Measurements from ENCODE around the gene GBE1.
"Not testable (repeated sequence)": the region's sequence is repeated elsewhere in the genome, so short reads cannot be mapped to it uniquely, and the experiment has no call there.

The GBE1 gene

DNA sequence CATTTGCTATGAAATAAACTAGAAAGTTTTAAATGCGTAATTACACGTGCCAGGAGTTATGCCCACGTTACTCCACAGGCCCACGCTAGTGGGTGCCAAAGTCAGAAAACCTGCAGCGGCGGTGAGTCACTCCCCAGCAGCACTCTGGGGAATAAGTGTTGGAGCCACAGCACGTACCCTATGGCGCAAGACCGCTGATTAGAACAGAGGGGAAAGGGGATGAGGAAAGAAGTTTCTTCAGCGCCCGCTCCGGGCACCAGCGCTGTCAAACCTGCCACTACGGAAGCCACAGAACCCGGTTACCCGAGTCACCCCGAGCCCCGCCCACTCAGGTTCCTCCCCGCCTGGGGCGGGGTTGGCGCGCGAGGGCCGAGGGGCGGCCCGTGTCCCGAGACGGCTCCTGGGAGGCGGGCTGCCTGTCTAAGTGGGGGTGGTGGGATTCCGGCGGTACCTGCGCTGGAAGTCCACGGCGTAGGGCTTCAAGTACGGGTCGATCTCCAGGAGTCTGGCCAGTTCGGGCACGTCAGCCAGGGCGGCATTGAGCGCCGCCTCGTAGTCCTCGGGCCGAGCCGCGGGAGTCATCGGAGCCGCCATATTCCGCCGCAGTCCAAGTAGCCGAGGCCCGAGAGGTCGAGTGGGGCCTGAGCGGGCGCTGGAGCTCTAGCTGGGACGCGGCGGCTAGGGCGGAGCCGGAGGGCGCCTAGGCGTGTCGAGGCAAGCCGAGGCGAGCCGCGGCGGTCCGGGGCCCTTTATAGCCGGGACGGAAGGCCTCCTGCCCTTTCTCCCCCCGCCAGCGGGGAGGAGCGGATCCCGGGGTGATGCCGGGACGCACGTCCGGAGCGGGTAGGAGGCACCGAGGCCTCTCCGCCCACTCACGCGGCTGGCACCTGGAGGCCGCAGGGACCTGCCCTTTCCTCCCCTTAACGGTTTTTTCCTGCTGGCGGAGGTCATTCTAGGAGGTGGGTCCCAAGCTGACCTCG, at the start of gene GBE1:
GBE1 (minus strand) TSS at position 722 of the 980 bp plus-strand sequence; CDS start at position 594, 128 bp downstream.
- peak; percentile 86 for DNase-seq

DNA sequence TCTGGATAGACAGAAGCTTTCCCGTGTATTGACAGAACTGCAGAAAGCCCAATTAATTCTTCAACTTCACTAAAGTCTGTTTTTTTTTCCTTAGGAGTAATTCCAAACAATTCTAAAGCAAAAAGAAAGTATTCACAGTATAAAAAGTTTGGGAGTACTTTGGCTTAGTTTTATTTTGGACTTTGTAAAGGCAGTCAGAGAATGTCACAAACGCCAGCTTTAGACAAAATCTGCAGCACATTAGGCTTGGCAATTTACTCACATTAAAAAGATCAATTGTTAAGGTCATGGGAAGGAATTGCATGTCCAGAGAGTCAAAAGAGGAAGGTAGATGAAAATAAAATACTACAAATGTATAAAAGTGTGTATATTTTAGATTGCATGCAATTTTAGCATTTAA, 47.5 kb upstream of the GBE1 start:
- no peak for DNase-seq

DNA sequence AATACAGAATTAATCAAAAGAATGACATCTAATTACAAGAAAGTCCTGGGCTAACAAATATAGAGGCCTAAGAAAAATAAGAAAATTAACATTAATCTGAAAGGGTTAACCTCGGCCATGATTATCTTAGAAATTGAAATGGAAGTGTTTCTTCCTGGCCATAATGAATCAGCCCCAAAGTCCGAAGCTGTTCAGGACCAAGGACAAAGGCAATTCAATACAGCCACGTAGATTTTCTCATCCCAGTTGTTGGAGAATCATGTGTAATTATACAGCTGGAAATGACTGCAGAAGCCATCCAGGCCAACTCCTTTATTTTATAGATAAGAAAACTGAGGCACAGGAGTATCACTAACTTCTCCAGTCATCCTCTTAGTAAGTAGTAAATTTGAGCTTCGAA, 38.0 kb upstream of the GBE1 start:
- no peak for DNase-seq

DNA sequence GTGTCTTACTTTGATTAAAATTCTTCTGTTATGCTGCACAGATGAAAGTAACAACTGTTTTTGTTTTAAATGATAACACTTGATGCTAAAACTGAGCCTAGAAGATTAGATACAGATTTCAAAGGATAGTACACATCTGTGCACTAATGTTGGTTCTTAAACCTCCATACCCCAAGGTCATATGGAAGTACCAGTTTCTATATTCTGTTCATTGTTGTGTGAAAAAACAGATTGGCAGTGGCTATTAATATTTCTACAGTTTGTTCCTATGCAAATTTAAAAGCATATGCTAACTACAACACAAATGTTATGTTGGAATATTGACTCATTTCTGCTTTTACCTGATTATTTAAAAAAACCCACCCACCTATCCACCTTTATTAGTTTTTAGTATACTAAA, 32.0 kb upstream of the GBE1 start:
- DNase-seq: no peak

DNA sequence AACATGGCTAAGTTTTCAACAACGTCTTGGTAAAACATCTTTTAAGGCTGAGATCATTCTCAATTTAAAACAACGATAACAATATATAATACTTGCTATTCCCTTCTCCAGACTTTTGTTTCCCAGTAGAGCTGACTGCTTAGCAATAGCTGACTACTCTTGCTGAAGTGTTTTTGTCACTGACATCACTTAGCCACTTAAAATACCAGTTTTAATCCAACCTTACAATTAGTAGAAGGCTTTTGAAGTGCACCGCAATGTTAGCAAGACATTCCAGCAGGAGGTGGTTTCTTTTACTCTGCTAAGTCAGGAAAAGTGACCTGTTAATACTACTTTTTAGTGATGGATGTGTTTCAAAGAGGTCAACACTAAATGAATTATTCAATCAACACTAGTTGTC, 28.7 kb upstream of the GBE1 start:
- DNase-seq: no peak

DNA sequence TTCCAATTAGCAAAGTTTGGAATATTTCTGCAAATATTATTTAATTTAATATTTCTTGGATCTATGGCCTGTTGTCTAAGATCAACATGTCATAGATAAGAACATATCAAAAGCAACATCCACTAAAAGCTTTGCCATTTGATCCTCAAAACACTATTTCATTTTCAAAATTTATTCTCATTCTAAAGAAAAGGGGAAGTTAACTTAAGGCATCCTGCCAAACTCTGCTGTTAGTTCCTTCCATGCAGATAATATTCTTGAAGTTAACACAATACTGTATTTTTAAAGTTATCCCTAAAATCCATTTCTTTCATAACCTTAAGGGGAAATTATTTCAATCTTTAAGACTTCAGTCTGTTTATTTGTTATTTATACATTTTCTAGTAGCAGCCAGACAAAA, 28.2 kb upstream of the GBE1 start:
- DNase-seq: no peak

DNA sequence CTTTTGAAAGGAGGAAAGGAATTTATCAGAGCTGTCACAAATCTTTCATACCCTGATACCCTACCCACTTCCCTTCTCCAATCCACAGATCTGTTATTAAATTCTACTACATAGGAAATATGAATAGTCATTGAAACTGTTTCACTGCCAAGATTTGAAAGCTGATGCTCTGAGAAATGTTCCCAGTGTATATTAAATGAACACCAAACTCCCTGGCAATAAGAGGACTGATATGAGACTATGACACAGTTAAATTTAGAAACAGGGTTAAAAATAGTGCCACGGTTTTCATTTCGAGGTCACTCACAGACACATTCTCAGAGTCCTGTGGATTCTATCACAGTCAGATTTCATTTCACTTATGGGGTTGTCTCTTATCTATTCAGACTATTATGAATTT, 27.2 kb upstream of the GBE1 start:
- no peak for DNase-seq

DNA sequence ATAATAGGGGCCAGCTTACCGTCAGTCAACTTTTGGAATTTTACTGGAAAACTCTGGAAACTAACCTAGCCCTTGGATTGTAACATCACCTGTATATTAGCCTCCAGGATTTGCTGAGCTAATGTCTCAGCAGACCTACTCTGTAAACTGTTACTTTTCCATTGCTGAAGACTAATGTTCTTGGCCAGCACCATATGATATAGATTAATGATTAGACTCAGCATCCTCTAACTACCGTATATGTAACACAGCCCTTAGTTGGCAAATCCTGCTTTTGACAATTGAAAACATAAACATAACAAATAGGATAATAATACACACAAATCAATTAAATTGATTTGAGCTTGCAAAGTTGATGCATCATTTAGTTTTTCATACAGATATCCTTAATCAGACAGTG, 26.6 kb upstream of the GBE1 start:
- DNase-seq: no peak

DNA sequence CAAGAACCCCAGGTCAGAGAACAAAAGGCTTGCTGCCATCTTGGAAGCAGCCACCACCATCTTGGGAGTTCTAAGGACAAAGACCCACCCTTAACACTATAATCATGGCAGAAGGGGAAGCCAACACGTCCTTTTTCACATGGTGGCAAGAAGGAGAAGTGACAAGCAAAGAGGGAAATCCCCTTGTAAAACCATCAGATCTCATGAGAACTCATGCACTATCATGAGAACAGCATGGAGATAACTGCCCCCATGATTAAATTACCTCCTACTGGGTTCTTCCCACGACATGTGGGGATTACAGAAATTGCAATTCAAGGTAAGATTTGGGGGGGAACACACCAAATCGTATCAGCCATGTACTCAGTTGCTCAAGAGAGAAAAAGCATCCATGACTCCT, 21.1 kb upstream of the GBE1 start:
- no peak for DNase-seq

DNA sequence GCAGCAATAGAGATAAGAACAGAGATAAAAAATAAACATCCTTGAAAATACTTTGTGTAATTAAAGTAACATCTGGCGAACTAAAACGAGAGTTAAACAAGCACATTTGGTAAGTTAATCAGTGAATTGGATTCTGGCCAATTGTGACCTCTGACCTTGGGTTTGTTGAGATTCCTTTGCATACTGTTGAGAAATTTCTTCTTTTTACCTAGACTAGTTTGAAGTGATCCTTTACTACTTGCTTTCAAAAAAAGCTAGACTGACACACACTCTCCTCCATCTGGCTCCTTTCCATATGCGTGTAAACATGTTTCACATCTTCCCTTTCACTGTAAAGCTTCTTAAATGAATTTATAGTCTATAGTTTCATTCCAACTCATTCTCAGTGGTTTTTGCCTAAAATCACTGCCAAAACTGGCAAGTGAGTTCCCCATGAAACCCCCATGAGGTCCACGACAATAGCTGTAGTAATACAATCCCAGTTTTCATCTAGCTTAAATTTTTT, 17.3 kb upstream of the GBE1 start:
- no peak for DNase-seq

DNA sequence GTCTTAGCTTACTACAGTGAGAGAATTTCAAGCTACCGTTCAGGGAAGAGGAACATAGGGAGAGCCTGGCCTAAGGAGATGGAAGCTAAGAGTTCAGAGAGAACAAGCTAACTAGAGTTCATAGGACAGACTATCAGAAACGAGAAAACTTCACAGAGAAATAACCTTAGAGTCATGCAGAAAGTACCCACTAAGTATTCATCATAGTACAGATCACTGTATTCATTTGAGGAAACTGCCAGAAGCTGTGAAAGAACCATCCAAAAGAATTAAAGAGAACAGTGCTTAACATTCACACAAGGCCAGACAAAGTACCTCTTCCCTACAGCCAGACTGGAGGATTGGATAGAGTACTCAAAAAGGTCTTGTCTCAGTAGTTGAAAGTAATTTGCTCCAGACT, 15.2 kb upstream of the GBE1 start:
- no peak for DNase-seq

DNA sequence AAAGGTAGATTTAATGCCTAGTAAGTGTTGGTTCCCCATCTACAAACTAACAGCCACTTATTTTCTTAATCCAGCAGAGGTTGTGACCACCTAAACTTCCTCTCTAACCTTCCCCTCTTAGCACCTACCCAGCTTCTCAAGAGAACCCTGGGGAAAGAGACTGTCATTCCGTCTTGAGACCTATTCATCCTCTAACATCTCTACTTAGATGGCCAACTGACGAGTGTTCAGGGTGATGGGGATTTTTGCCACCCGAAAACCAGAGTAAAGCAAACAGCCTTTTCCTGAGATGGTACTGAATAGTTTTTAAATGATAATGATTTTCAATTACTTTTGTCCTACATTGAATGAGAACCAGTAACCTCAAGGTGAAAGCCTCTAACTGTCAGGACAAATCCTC, 9.3 kb upstream of the GBE1 start:
- DNase-seq: no peak

DNA sequence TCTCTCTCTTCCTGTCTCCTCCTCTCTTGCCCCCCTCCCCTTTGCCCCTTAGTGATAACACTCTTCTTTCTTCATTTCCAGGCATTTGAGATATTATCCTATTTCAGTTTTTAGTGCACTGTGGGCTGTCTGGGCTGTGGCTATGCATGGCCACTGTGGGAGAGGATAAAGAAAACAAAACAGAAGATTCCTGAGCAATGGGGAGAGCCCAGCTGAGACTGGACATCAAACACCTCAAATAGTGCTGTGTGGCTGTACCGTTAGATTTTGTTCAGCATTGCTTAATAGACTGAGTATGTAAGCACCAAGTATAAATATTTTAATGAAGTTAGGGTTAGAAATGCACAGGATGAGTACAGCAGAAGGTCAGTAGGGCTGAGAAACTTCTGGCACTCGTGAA, 7.9 kb upstream of the GBE1 start:
- DNase-seq: no peak

DNA sequence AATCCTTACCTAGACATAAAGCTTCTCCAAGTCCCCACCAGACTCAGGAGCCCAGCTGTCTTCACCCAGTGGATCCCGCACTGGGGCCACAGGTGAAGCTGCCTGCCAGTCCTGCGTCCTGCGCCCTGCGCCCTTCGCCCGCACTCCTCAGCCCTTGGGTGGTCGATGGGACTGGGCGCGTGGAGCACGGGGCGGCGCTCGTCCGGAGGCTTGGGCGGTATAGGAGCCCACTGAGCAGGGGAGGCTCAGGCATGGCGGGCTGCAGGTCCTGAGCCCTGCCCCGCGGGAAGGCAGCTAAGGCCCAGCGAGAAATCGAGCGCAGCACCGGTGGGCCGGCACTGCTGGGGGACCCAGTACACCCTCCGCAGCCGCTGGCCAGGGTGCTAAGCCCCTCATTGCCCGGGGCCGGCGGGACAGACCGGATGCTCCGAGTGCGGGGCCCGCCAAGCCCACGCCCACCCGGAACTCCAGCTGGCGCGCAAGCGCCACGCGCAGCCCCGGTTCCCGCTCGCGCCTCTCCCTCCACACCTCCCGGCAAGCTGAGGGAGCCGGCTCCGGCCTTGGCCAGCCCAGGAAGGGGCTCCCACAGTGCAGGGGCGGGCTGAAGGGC, 5.9 kb upstream of the GBE1 start:
- not testable (repeated sequence) for DNase-seq

DNA sequence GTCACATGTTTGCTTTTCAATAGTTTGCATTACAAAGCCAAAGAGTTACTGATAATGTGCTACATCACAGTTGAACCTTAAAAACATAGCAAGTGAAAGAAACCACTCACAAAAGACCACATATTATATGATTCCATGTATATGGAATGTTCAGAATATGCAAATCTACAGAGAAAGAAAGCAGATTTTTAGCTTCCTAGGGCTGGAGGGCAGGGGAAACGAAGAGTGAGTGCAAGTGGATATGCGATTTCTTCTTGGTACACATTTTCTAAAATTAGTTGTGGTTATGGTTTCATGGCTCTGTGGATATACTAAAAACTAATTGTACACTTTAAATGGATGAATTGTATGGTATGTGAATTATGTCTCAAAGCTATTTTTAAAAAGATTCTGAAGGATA, 4.0 kb upstream of the GBE1 start:
- DNase-seq: no peak

DNA sequence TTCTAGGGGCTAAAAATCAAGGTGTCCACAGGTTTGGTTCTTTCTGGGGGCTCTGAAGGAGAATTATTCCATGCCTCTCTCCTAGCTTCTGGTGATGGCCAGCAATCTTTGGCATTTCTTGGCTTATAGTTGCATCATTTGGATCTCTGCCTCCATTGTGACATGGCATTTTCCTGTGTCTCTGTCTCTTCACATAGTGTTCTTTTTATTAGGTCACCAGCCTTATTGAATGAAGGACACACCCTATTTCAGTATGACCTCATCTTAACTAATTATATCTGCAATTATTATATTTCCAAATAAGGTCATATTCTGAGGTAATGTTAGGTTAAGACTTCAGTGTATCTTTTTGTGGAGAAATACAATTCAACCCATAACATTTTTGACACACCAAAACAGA, 3.2 kb upstream of the GBE1 start:
- no peak for DNase-seq

DNA sequence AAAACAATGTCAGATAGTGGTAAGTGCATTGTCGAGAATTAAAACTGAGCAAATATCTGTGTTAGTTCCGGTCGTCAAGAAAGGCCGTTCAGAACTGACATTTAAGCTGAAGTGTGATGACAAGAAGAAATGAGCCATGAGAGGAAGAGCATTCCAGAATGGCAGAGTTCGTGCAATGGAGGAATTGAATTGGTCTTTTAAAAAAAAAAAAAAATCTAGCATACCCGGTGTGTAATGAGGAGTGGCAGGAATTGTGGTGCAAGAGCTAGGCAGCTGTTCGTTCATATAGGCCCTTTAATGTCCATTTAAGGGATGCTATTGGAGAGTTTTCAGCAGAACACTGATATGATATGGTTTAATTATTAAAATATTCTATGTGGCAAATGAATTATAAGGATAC, 2.6 kb upstream of the GBE1 start:
- no peak for DNase-seq

DNA sequence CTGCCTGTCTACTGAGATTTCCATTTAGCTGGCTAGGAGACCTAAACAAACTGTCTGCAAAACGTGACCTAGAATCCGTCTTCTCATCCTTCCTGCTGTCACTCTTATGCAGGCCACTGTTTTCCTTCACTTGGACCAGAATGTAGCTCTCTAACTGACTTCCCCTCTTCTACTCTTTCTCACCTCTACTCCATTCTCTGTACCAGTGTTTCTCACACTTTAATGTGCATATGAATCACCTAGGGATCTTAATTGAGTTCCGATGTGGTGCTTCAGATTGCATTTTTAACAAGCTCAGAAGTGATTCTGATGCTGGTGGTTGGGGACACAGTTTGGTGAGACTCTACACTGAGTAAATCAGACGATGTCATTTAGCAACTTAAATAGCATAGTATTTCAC, 1.6 kb upstream of the GBE1 start:
- DNase-seq: no peak

DNA sequence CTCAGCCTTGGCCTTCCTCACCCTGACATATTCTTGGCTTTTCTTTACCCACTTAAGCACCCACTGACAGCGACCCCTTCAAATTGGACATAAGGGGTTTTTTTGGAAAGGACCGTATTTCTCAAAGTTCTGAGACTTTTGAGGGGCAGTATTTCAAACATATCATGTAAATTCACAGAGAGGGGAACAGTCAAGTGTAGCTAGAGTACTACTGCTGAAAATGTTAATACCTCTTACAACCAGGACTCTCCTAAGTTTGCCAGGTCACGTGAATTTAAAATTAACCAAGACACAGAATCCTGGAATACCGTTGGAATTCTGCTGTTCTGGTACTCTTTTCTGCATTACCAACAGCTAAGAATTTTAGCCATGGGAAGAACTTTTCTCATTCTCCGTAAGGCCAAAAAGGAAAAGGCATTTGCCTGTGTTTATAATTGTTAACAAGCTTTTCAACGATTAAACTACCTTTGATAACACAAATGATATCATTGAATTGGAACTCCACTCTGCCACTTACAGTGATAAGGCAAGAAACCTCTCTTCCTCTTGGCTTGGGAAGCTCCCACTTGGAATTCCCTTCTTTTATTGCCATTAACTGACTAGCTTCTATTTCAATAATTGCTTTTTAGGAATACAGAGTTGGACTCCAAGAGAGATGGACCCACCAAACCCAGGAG, 597 bp upstream of the GBE1 start:
- DNase-seq: no peak

DNA sequence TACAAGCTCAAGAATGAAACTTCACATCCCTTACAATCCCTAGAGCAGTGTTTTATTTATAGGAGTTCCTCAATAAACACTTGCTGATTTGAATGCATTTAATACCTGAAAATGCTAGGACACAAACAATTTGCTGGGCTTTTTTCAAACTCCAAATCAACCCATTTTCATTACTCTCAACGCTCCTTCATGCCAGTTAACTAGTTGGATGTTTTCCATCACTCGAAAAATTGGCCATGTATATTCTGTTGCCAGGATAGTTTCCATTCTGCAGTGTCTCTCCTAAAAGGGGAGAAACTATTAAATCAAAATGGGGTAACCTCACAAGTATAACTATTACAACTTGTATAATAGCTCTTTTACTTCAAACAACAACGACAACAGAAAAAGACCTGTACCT, 1.2 kb downstream of the GBE1 start:
- DNase-seq: no peak

DNA sequence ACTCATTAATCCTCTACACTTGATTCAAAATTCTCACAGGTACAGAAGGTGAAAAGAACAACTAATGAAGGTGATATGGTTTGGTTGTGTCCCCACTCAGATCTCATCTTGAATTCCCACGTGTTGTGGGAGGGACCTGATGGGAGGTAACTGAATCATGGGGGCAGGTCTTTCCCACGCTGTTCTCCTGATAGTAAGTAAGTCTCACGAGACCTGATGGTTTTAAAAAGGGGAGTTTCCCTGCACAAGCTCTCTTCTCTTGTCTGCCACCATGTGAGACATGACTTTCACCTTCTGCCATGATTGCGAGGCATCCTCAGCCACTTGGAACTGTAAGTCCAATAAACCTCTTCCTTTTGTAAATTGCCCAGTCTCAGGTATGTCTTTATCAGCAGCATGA, 2.7 kb downstream of the GBE1 start:
- DNase-seq: not testable (repeated sequence)

DNA sequence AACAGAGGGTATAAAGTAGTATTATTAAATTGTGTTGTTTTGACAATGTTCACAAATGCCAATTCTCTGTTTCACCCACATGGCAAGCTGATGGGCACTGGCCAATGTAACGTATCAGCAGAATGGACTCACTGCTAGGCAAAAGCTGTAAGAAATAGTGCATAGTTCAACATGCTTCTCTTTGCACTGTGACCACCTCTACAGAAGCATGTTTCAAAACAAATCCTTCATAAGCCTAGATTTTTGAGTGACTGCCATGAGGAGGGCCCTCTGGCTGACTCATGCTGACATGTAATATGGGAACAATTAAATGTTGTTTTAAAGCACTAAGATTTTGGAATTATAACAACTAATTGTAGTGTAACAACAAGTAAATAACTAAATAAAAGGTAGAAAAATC, 3.2 kb downstream of the GBE1 start:
- no peak for DNase-seq

DNA sequence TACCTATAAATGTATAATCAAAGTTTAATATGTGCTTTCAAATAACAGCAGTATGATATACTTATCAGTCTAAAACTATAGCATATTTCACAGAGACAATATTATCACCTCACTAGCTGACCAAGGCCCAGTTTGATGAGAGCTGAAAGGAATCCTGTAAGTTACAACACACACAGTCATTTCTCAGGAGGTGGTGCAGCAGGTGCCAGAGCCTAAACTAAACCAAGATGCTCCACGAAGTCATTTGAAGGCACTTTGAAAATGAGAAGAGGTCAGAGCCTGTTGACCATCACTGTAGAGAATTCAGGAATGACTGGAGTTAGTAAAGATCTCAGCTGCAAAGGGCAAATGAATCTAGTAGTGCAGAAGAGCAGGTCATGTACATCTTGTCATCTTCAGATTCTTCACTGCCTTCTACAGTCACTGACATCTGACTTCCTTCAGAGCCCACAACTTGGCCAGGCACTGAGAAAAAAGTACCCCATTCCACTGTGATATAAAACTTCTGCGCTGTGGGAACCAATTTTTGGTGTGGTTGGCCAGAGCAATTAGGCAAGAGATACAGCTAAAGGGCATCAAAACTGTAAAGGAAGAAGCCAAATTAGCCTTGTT, 7.9 kb downstream of the GBE1 start:
- no peak for DNase-seq

All from DMS53 (cell line).